IMR-90 (cell line): ENCODE data around the gene TPSB2. TPM values are rescaled to one million over a fixed set of nuclear protein-coding genes. Genes with fewer than 3 reads are reported as not detected.

Source experiments
- ATAC-seq: fragments of 200-7000 bp; cut with Tn5 transposase; 2 replicates; pipeline ENCODE4 v1.9.1; 2020; ENCODE audit warnings: low read depth, mild to moderate bottlenecking, moderate library complexity
- BruUV-seq: library from RNA; stranded (reverse); fragments of 400-500 nt; replicated peaks from 2 replicates; lab custom pipeline; 2021; lab: Mats Ljungman, UMichigan
- CTCF ChIA-PET: fragments of 300-600 bp; formaldehyde crosslinking; extraction: SDS; loops from one replicate; lab custom pipeline; 2021; ENCODE audit warnings: antibody characterized with exemption; lab: Yijun Ruan, JAX
- POLR2A ChIA-PET: fragments of 300-600 bp; sonication (Branson Sonifier 250); formaldehyde crosslinking; loops from one replicate; lab custom pipeline; 2022; ENCODE audit warnings: antibody characterized with exemption; ENCODE audit not compliant: unreplicated experiment; lab: Charles Lee
- DNase-seq: peaks from one replicate; pipeline ENCODE4 v3.0.0; 2013
- H2AFZ ChIP-seq: replicated peaks from 2 replicates; pipeline ENCODE3; 2013; ENCODE audit warnings: low read length, mild to moderate bottlenecking; ENCODE audit not compliant: poor library complexity
- H2AK5ac ChIP-seq: 2 replicates; pipeline ENCODE4 v1.6.1; 2013; ENCODE audit warnings: low read depth, low read length, inconsistent platforms
- H2AK9ac ChIP-seq: replicated peaks from 2 replicates; pipeline ENCODE3; 2013; ENCODE audit warnings: mild to moderate bottlenecking, low read depth, low read length, moderate library complexity; ENCODE audit not compliant: poor library complexity
- H2BK120ac ChIP-seq: 2 replicates; pipeline ENCODE4 v1.6.1; 2013; ENCODE audit warnings: low read depth, low read length, inconsistent platforms
- H2BK15ac ChIP-seq: 3 replicates; pipeline ENCODE4 v1.6.1; 2013; ENCODE audit warnings: low read depth, low read length, inconsistent platforms
- H2BK20ac ChIP-seq: 2 replicates; pipeline ENCODE4 v1.6.1; 2013; ENCODE audit warnings: low read depth, mild to moderate bottlenecking, inconsistent platforms, low read length, moderate library complexity
- H2BK5ac ChIP-seq: 2 replicates; pipeline ENCODE4 v1.6.1; 2013; ENCODE audit warnings: mild to moderate bottlenecking, low read depth, low read length, inconsistent platforms; ENCODE audit not compliant: poor library complexity, severe bottlenecking
- H3K14ac ChIP-seq: replicated peaks from 2 replicates; pipeline ENCODE4 v1.6.1; 2013; ENCODE audit warnings: low read depth, low read length, inconsistent platforms
- H3K18ac ChIP-seq: 2 replicates; pipeline ENCODE4 v1.6.1; 2013; ENCODE audit warnings: low read depth, low read length, control low read depth
- H3K23ac ChIP-seq: 2 replicates; pipeline ENCODE4 v1.6.1; 2013; ENCODE audit warnings: low read depth, low read length, inconsistent platforms
- H3K27ac ChIP-seq: 2 replicates; pipeline ENCODE4 v1.5.1; 2013; ENCODE audit warnings: mild to moderate bottlenecking, control low read depth, low read length; ENCODE audit not compliant: insufficient read depth
- H3K27me3 ChIP-seq: 2 replicates; pipeline ENCODE4 v1.6.1; 2013; ENCODE audit warnings: low read length; ENCODE audit not compliant: control insufficient read depth, insufficient read depth
- H3K36me3 ChIP-seq: 2 replicates; pipeline ENCODE4 v1.6.1; 2013; ENCODE audit warnings: low read length, mixed read lengths; ENCODE audit not compliant: control insufficient read depth, insufficient read depth
- H3K4ac ChIP-seq: 2 replicates; pipeline ENCODE4 v1.6.1; 2013; ENCODE audit warnings: low read depth, low read length, inconsistent platforms
- H3K4me1 ChIP-seq: 2 replicates; pipeline ENCODE4 v1.6.1; 2013; ENCODE audit warnings: low read length, mixed read lengths; ENCODE audit not compliant: control insufficient read depth, insufficient read depth
- H3K4me2 ChIP-seq: 2 replicates; pipeline ENCODE4 v1.6.1; 2013; ENCODE audit warnings: low read depth, mild to moderate bottlenecking, control low read depth, low read length, moderate library complexity
- H3K4me3 ChIP-seq: 2 replicates; pipeline ENCODE4 v1.5.1; 2013; ENCODE audit warnings: low read depth, mild to moderate bottlenecking, control low read depth, low read length, moderate library complexity; ENCODE audit not compliant: insufficient read depth
- H3K56ac ChIP-seq: 2 replicates; pipeline ENCODE4 v1.6.1; 2013; ENCODE audit warnings: low read length, inconsistent platforms; ENCODE audit not compliant: insufficient read depth; ENCODE audit errors: extremely low read depth
- H3K79me1 ChIP-seq, 2 experiments: 2 replicates each; pipeline ENCODE4 v1.6.1; 2013; ENCODE audit warnings: low read length in 2 of 2, inconsistent platforms in 1 of 2, low read depth in 1 of 2
- H3K9ac ChIP-seq: 2 replicates; pipeline ENCODE4 v1.6.1; 2013; ENCODE audit warnings: low read depth, low read length, control low read depth
- H3K9me1 ChIP-seq: 2 replicates; pipeline ENCODE4 v1.6.1; 2013; ENCODE audit warnings: low read length, inconsistent platforms; ENCODE audit not compliant: insufficient read depth
- H3K9me3 ChIP-seq: 2 replicates; pipeline ENCODE4 v1.6.1; 2013; ENCODE audit warnings: low read length; ENCODE audit not compliant: control insufficient read depth, insufficient read depth
- H4K20me1 ChIP-seq: 2 replicates; pipeline ENCODE4 v1.6.1; 2013; ENCODE audit warnings: low read length, inconsistent platforms; ENCODE audit not compliant: insufficient read depth
- H4K5ac ChIP-seq: 2 replicates; pipeline ENCODE4 v1.6.1; 2013; ENCODE audit warnings: mild to moderate bottlenecking, low read depth, low read length, control low read depth
- H4K8ac ChIP-seq, 2 experiments: 2 replicates each; pipeline ENCODE4 v1.6.1; 2013; ENCODE audit warnings: low read depth in 2 of 2, low read length in 2 of 2, control low read depth in 1 of 2, inconsistent platforms in 1 of 2
- H4K91ac ChIP-seq: 2 replicates; pipeline ENCODE4 v1.6.1; 2013; ENCODE audit warnings: low read depth, low read length, inconsistent platforms; ENCODE audit not compliant: insufficient read depth
- BHLHE40 ChIP-seq: fragments of 150-350 bp; IDR thresholded peaks from 2 replicates; pipeline ENCODE4 v1.6.1; 2016; ENCODE audit warnings: mild to moderate bottlenecking, low read depth, low read length
- CHD1 ChIP-seq: IDR thresholded peaks from 2 replicates; pipeline ENCODE4 v1.6.1; 2012; ENCODE audit warnings: low read depth, low read length, improper control_type of control experiment
- ELK1 ChIP-seq: fragments of 150-350 bp; IDR thresholded peaks from 2 replicates; pipeline ENCODE4 v1.6.1; 2016; ENCODE audit warnings: low read depth, mild to moderate bottlenecking, low read length, moderate library complexity, borderline replicate concordance
- FOS ChIP-seq: fragments of 150-350 bp; IDR thresholded peaks from 2 replicates; pipeline ENCODE4 v1.6.1; 2016; ENCODE audit warnings: low read depth, low read length
- MAFK ChIP-seq: IDR thresholded peaks from 2 replicates; pipeline ENCODE4 v1.6.1; 2012; ENCODE audit warnings: low read depth, low read length, improper control_type of control experiment
- MAZ ChIP-seq: IDR thresholded peaks from 2 replicates; pipeline ENCODE4 v1.6.1; 2012; ENCODE audit warnings: low read depth, mild to moderate bottlenecking, low read length, improper control_type of control experiment, moderate library complexity, borderline replicate concordance
- MXI1 ChIP-seq: IDR thresholded peaks from 2 replicates; pipeline ENCODE4 v1.6.1; 2012; ENCODE audit warnings: low read depth, mild to moderate bottlenecking, low read length, moderate library complexity, borderline replicate concordance
- NFE2L2 ChIP-seq: fragments of 150-350 bp; IDR thresholded peaks from 2 replicates; pipeline ENCODE4 v1.6.1; 2016; ENCODE audit warnings: low read depth, mild to moderate bottlenecking, low read length
- RAD21 ChIP-seq: IDR thresholded peaks from 2 replicates; pipeline ENCODE4 v1.6.1; 2012; ENCODE audit warnings: low read length, improper control_type of control experiment
- RCOR1 ChIP-seq: IDR thresholded peaks from 2 replicates; pipeline ENCODE4 v1.6.1; 2012; ENCODE audit warnings: mild to moderate bottlenecking, low read length, improper control_type of control experiment; ENCODE audit not compliant: insufficient replicate concordance
- WGBS, 2 experiments: methylation state at CpG; one replicate each; pipeline versions ENCODE4 v1.1.5 to v1.1.7; 2013; ENCODE audit warnings: missing lambda C conversion rate in 2 of 2; ENCODE audit not compliant: insufficient read length in 1 of 2; ENCODE audit errors: extremely low coverage in 2 of 2; 5-methylcytosine and 5-hydroxymethylcytosine counted together
- dilution Hi-C: fragments of 300-500 bp; cut with HindIII; formaldehyde crosslinking; loops from one replicate; pipeline ENCODE4 v1.14.3; 2018; ENCODE audit warnings: low sequenced_read_pairs; ENCODE audit not compliant: unreplicated experiment
- in situ Hi-C: fragments of 300-500 bp; cut with MboI; formaldehyde crosslinking; loops from 3 replicates; pipeline ENCODE4 v1.14.3; 2019; ENCODE audit warnings: low sequenced_read_pairs, inconsistent platforms, mixed read lengths
- intact Hi-C: fragments of 100-400 bp; cut with micrococcal nuclease; formaldehyde crosslinking; loops from 2 replicates; pipeline ENCODE4 v1.10.0; 2022
- polyA plus RNA-seq, 3 experiments: library from polyadenylated mRNA; depleted of rRNA; stranded (reverse); fragments of >200 nt; gene quantifications; 2 replicates each; pipeline ENCODE4 v1.2.3, GENCODE V29; 2012; ENCODE audit warnings: low replicate concordance in 1 of 3
- total RNA-seq: library from RNA; depleted of rRNA; stranded (reverse); fragments of >200 nt; gene quantifications from 2 replicates; pipeline ENCODE4 v1.2.3, GENCODE V29; 2012
- TF ChIP-seq, protein P1 (sequence below): fragments of 150-350 bp; IDR thresholded peaks from 2 replicates; pipeline ENCODE4 v1.6.1; 2017; ENCODE audit warnings: mild to moderate bottlenecking, antibody characterized with exemption, low read length, low read depth
- TF ChIP-seq, protein P2 (sequence below): conservative IDR thresholded peaks from 2 replicates; pipeline ENCODE4 v1.5.1; 2012; ENCODE audit warnings: mild to moderate bottlenecking, low read depth, low read length, improper control_type of control experiment

TPSB2 gene
- total and polyA plus RNA-seq, 2 of the 4 experiments (the other 2 are of a cell fraction), result not detected

- TF ChIP-seq MAZ, result no peak
- TF ChIP-seq MXI1, result no peak
- TF ChIP-seq FOS, result no peak
- no peak for TF ChIP-seq MAFK
- TF ChIP-seq RAD21, result no peak
- TF ChIP-seq, protein P1, sequence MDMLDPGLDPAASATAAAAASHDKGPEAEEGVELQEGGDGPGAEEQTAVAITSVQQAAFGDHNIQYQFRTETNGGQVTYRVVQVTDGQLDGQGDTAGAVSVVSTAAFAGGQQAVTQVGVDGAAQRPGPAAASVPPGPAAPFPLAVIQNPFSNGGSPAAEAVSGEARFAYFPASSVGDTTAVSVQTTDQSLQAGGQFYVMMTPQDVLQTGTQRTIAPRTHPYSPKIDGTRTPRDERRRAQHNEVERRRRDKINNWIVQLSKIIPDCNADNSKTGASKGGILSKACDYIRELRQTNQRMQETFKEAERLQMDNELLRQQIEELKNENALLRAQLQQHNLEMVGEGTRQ, result no peak
- no peak for TF ChIP-seq CHD1
- TF ChIP-seq NFE2L2, result no peak
- no peak for TF ChIP-seq BHLHE40
- TF ChIP-seq, protein P2, sequence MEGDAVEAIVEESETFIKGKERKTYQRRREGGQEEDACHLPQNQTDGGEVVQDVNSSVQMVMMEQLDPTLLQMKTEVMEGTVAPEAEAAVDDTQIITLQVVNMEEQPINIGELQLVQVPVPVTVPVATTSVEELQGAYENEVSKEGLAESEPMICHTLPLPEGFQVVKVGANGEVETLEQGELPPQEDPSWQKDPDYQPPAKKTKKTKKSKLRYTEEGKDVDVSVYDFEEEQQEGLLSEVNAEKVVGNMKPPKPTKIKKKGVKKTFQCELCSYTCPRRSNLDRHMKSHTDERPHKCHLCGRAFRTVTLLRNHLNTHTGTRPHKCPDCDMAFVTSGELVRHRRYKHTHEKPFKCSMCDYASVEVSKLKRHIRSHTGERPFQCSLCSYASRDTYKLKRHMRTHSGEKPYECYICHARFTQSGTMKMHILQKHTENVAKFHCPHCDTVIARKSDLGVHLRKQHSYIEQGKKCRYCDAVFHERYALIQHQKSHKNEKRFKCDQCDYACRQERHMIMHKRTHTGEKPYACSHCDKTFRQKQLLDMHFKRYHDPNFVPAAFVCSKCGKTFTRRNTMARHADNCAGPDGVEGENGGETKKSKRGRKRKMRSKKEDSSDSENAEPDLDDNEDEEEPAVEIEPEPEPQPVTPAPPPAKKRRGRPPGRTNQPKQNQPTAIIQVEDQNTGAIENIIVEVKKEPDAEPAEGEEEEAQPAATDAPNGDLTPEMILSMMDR, result no peak
- TF ChIP-seq ELK1, result no peak
- TF ChIP-seq RCOR1, result no peak
- Histone ChIP-seq H3K4me3 (no peak overlapping the region), H3K4me2 (no peak overlapping the region), H2AFZ (peak overlapping the region; percentile 11), H2AK9ac (no peak overlapping the region), H4K20me1 (no peaks in the 10 kb centered on the region), H3K14ac (no peak overlapping the region), H3K4me1 (no peaks in the 10 kb centered on the region), H3K27ac (no peak overlapping the region), H3K79me1 (no peaks in the 10 kb centered on the region), H3K18ac (no peak overlapping the region), H2BK15ac (no peak overlapping the region), H3K36me3 (no peaks in the 10 kb centered on the region), H2BK5ac (no peak overlapping the region), H3K9me1 (peaks cover 4% of the 10 kb centered on the region; the same call in 1 of the 2 replicates), H2AK5ac (no peak overlapping the region), H3K9ac (no peak overlapping the region), H4K5ac (no peak overlapping the region), H4K8ac (no peak overlapping the region), H3K23ac (no peak overlapping the region), H2BK120ac (no peak overlapping the region), H3K56ac (no peak overlapping the region), H3K9me3 (no peaks in the 10 kb centered on the region), H4K91ac (no peak overlapping the region), H3K4ac (no peak overlapping the region), H2BK20ac (no peak overlapping the region), H3K27me3 (no peaks in the 10 kb centered on the region; the same call in 1 of the 2 replicates)
- intact Hi-C loops (no loop called here), in situ Hi-C loops (no loop called here), dilution Hi-C loops (no loop called here)
- POLR2A ChIA-PET, result no interaction called here
- no peak for DNase-seq
- BruUV-seq, result no TSS peak
- no peak for ATAC-seq
- CTCF ChIA-PET, result no interaction called here
- 80% methylated on average over 5 of the region's 9 CpGs; no CpG with 5 or more reads in 1 of the 2 experiments for WGBS, 2 experiments
These were observed 8.0 kb upstream of the TPSB2 start for GRCh38 chr16:1237990-1238389.
